Activated CD4-positive, CD25-positive, alpha-beta regulatory T cell treated with anti-CD3 and anti-CD28 coated beads, Interleukin-2, amount 50 U/mL, for 16 hours (primary cell): ENCODE measurements around the gene AANAT.

Experiments used
- DNase-seq: peaks from one replicate; pipeline ENCODE4 v3.0.0-alpha.2; 2020; ENCODE audit warnings: low read depth, low spot score

Gene AANAT

GRCh38 chr17:76467366-76467765 is at the start of gene AANAT:
TSS of gene AANAT (plus strand) at chr17:76467603. CDS start at chr17:76468747, 1,144 bp downstream.
- no peak for DNase-seq

DNA sequence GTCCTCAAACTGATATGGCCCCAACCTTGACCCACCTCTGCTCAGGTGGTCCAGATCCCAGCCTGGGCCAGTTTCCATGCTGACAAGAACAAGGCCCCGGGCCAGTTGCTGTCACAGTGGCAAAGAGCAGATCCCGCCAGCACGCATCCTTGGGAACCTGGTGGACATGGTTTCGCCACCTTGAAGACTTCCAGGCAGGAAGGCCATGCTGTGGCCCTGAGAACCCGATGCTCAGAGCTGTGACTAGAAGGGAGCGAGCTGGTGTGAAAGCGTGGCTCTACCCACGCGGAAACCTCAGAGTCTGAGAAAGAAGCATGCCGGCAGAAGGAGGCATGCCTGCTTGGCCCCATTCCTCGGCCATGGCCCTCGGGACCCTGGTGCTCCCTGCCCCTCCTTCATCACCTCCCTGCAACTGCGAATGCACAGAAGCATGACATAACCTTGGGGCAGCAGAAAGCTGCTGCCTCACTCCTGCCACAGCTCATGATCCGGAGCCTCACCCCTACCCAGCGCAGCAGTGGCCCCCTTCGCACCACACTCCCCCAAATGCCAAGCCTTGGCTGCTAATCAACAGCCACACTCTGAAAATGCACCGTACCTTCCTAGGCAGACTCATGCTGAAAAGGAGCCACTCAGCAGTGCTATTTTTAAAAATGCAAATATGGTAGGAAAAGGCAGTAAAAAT is 47.7 kb upstream of the AANAT start:
- no peak for DNase-seq

- no peak for DNase-seq
Observed at GRCh38 chr17:76420356-76421043, 46.9 kb upstream of the AANAT start.

DNA sequence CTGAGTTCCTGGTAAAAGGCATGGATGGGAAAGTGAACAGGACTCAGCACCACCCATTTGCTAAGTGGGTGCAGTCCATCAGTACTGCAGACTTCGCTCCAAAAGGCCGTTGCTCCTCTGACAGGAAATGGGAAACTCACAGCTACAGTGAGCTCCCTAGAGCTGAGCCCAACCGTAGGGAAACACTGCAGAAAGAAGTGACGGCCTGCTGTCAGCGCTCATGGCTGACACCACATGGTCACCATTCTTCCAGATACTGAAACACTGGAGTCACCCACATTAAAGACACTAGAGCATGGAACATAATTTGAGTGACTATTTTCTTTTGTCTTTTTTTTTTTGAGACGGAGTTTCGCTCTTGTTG is 46.4 kb upstream of the AANAT start:
- no peak for DNase-seq

DNA sequence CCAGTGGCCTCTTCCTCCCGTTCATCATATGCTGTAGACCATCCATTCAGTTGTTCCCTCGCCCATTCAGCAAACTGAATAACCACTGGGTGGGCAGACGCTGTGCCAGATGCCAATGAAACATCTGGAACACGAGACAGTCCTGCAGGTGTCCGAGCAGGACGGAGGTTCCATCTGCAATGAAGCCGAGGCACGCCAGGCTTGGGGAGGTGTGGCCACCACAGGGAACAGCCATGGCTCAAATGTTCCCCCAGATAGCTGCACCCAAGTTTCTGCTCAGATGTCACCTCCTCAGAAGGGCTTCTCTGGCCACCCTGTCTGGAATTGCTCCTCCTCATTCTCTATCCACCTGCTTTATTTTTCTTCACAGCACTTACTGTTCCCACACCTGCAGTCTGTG is 45.0 kb upstream of the AANAT start:
- DNase-seq = no peak

DNA sequence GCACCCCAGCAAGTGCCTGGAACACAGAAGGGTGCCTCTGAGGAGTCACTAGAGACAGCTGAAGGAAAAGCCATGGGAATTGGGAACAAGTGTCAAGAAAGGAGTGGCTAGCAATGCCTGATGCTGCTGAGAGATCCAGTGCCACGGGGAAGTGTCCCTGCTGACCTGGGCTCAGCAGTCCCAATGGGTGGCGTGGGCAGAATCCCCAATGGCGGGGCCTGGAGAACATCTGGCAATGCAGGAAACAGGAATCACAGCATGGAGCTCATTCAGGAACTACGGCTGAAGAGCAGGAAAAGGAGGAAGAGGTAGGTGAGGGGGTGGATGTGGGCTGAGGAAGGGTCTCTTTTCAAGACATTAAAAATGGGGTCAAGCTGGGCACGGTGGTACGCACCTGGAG is 44.5 kb upstream of the AANAT start:
- no peak for DNase-seq

GRCh38 chr17:76426853-76427252 is 40.5 kb upstream of the AANAT start:
- DNase-seq = no peak

- DNase-seq = no peak
Observed at GRCh38 chr17:76427501-76428231, 39.7 kb upstream of the AANAT start.

- DNase-seq = no peak
Observed at GRCh38 chr17:76428511-76428910, 38.9 kb upstream of the AANAT start.

- no peak for DNase-seq
Observed at GRCh38 chr17:76431509-76431908, 35.9 kb upstream of the AANAT start.

DNA sequence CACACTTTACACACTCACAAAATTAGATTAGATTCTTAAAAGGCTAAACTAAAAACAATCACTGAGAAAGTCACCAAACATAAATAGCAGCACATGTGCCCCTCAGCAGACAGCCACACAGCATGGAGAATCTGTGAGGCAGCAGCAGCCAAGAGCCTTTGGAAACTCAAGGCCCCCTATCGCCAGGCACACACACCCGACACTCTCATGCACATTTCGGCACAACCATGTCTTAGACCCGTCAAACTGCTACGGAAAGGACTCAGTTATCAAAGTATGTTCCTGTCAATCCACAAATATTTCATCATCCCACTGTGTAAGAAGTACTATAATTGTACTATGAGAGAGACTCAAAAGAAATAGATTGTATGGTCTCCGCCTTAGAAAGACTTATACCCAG is 35.4 kb upstream of the AANAT start:
- DNase-seq = no peak

GRCh38 chr17:76432712-76433336 is 34.6 kb upstream of the AANAT start:
- DNase-seq = no peak

DNA sequence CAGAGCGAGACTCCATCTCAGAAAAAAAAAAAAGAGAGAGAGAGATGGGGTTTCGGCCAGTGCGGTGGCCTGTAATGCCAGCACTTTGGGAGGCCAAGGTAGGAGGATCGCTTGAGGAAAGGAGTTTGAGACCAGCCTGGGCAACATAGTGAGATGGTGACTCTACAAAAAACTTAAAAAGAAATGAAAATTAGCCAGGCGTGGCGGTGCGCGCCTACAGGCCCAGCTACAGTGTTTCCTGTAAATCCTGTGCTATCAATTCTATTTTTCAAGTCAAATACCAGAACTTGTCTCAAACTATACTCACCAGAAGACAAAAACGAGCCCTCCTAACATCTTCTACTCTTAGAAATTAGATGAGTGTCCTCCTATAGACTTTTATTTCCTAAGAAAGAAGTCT is 33.7 kb upstream of the AANAT start:
- no peak for DNase-seq

DNA sequence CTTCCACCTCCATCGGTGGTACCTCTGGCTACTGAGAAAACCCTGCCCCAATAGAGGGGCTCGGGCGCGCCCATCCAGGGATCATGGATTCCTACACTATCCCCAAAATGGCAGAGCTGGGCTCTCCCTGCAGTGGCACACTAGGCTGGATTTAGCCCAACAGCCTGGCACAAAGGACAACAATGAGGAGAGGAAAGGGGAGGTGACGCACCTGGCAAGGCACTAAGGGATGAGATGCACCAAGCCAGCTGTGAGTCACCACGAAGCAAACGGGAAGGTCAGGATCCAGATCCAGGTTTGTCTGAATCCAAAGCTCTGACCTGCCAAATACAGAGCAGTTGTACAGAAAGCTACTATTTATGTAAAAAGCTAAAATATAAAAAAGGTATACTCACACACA is 32.5 kb upstream of the AANAT start:
- DNase-seq = no peak

GRCh38 chr17:76435751-76436150 is 31.7 kb upstream of the AANAT start:
- no peak for DNase-seq

DNA sequence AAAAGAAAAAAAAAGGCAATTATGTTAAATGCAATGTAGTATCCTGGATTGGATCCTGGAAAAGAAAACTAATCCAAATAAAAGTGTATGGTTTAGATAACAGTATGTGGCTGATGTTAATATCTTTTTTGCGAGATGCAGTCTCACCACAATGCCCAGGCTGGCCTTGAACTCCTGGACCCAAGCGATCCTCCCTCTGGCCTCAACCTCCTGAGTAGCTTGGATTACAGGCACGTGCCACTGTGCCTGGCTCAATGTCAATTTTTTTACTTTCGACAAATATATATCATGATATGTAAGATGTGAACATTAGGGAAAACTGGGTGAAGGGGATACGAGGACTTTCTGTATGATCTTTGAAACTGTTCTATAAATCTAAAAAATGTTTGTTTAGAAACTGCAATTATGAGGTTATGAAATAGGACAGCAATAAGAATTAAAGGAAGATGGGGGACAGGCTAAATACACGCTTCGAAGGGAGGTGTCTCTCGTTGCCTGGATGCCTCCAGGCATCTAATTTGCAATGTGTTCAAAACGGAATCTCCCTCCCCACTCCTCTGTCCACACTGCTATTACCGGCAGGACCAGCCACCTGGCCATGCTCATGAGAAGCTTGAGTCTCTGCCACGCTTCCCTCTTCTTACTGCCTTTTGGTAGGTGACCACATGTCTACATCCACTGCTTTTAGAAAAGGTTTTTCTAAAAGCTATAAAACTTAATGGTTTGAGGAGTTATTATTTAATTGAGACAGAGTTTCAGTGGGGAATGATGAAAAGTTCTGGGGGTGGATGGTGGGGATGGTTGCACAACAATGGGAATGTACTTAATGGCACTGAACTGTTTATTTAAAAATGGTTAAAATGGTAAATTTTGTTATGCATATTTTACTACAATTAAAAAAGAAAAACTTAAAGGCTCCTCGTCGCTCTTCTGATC is 29.7 kb upstream of the AANAT start:
- no peak for DNase-seq

GRCh38 chr17:76438906-76439305 is 28.5 kb upstream of the AANAT start:
- no peak for DNase-seq

DNA sequence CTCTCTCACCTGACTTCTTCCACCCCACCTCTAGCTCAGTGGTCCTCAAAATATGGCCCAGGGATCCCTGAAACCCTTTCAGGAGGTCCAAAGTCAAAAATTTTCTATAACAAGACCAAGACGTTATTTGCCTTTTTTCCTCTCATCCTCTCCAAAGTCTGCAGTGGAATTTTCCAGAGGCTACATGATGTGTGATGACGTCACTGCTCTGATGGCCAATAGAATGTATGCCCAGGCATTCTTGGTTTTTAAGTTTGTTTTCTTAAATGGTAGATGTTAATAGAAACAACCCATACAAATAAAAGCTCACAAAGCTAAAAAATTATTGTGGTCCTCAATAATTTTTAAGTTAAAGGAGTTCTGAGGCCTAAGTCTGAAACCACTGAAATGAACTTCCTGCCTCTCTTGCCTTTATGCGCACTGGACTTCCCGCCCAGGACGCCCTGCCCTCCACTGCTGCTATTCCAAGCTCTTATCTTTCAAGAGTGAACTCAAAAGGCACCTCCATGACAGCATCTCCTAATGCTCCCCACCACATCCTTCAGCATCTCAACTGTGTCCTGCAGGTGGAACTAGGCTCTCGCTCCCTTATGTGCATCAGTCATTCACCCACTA is 28.0 kb upstream of the AANAT start:
- DNase-seq = no peak

DNA sequence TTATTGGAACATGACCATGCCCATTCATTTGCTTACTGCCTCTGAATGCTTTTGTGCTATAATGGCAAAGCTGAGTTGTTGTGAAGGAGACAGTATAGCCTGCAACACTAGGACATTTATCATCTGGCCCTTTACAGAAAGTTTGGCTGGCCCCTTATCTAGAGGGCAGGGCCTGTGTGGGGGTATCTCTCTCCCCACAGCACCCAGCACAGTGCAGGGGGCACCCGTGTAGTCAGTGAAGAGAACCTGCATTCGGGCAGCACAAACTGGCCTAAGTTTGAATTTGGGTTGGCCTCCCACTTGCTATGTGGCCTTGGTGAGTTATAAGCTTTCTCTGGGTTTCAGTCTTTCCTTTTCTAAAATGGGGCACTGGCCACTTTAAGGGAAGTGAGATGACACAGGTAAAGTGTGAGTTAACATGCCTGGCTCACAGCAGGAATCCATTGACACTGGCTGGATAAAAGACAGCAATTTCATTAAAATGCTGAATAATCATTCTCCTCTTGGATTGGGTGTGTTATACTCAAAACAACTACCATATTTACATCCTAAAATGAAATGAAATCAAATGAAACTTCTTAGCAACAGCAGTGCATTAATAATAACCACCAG is 26.5 kb upstream of the AANAT start:
- no peak for DNase-seq

GRCh38 chr17:76441686-76442340 is 25.6 kb upstream of the AANAT start:
- no peak for DNase-seq
